H9 (cell line): Measurements from ENCODE around the gene TMC8. TPM values are rescaled to one million over a fixed set of nuclear protein-coding genes. Genes with fewer than 3 reads are reported as not detected.

Experiments
- DNase-seq: peaks from one replicate; pipeline ENCODE4 v3.0.0-alpha.2; 2017
- H2AFZ ChIP-seq: one replicate; pipeline ENCODE4 v1.6.1; 2013; ENCODE audit warnings: mild to moderate bottlenecking, low read length, control low read depth, moderate library complexity
- H2AK5ac ChIP-seq: 2 replicates; pipeline ENCODE4 v1.6.1; 2013; ENCODE audit warnings: low read length, control low read depth, mixed read lengths; ENCODE audit not compliant: insufficient read length
- H2BK120ac ChIP-seq: one replicate; pipeline ENCODE4 v1.6.1; 2013; ENCODE audit warnings: low read depth, mild to moderate bottlenecking, low read length, control low read depth, inconsistent platforms; ENCODE audit not compliant: poor library complexity, severe bottlenecking
- H2BK12ac ChIP-seq: 2 replicates; pipeline ENCODE4 v1.6.1; 2013; ENCODE audit warnings: low read length, control low read depth, mixed read lengths, low read depth; ENCODE audit not compliant: insufficient read length
- H2BK15ac ChIP-seq: 2 replicates; pipeline ENCODE4 v1.6.1; 2013; ENCODE audit warnings: low read depth, low read length, control low read depth
- H2BK20ac ChIP-seq: one replicate; pipeline ENCODE4 v1.6.1; 2013; ENCODE audit warnings: low read depth, mild to moderate bottlenecking, low read length, control low read depth, inconsistent platforms; ENCODE audit not compliant: poor library complexity, severe bottlenecking
- H2BK5ac ChIP-seq: 2 replicates; pipeline ENCODE4 v1.6.1; 2013; ENCODE audit warnings: low read length, control low read depth, mixed read lengths; ENCODE audit not compliant: insufficient read length
- H3K14ac ChIP-seq: 2 replicates; pipeline ENCODE4 v1.6.1; 2013; ENCODE audit warnings: low read length, control low read depth; ENCODE audit not compliant: insufficient read depth
- H3K18ac ChIP-seq: 2 replicates; pipeline ENCODE4 v1.6.1; 2013; ENCODE audit warnings: low read depth, mild to moderate bottlenecking, mixed read lengths, low read length, control low read depth; ENCODE audit not compliant: insufficient read length
- H3K23ac ChIP-seq: 2 replicates; pipeline ENCODE4 v1.6.1; 2013; ENCODE audit warnings: low read length, control low read depth, mixed read lengths, low read depth; ENCODE audit not compliant: insufficient read length
- H3K23me2 ChIP-seq: 2 replicates; pipeline ENCODE4 v1.6.1; 2013; ENCODE audit warnings: low read depth, mild to moderate bottlenecking, mixed read lengths, low read length, control low read depth; ENCODE audit not compliant: insufficient read length, poor library complexity, severe bottlenecking
- H3K27ac ChIP-seq: 2 replicates; pipeline ENCODE4 v1.5.1; 2013; ENCODE audit warnings: low read length, control low read depth, mixed read lengths, low read depth; ENCODE audit not compliant: insufficient read length
- H3K27me3 ChIP-seq: 2 replicates; pipeline ENCODE4 v1.6.1; 2013; ENCODE audit warnings: low read length, control low read depth, inconsistent platforms; ENCODE audit not compliant: insufficient read depth
- H3K4ac ChIP-seq: 2 replicates; pipeline ENCODE4 v1.6.1; 2013; ENCODE audit warnings: low read depth, mild to moderate bottlenecking, control low read depth, inconsistent platforms, low read length, moderate library complexity
- H3K4me1 ChIP-seq: 2 replicates; pipeline ENCODE4 v1.6.1; 2013; ENCODE audit warnings: low read length, control low read depth, inconsistent platforms; ENCODE audit not compliant: insufficient read depth
- H3K4me2 ChIP-seq: 2 replicates; pipeline ENCODE4 v1.6.1; 2013; ENCODE audit warnings: low read length, control low read depth, mixed read lengths; ENCODE audit not compliant: insufficient read length, insufficient read depth
- H3K56ac ChIP-seq: 2 replicates; pipeline ENCODE4 v1.6.1; 2013; ENCODE audit warnings: low read depth, mild to moderate bottlenecking, mixed read lengths, low read length, control low read depth; ENCODE audit not compliant: insufficient read length
- H3K79me1 ChIP-seq: 2 replicates; pipeline ENCODE4 v1.6.1; 2013; ENCODE audit warnings: low read depth, mild to moderate bottlenecking, moderate library complexity, low read length, control low read depth, inconsistent platforms; ENCODE audit not compliant: insufficient read depth, poor library complexity, severe bottlenecking
- H3K79me2 ChIP-seq: 2 replicates; pipeline ENCODE4 v1.6.1; 2013; ENCODE audit warnings: low read length, control low read depth, inconsistent platforms; ENCODE audit not compliant: insufficient read depth
- H3K9ac ChIP-seq: 2 replicates; pipeline ENCODE4 v1.6.1; 2013; ENCODE audit warnings: low read length, control low read depth, mixed read lengths; ENCODE audit not compliant: insufficient read length; ENCODE audit errors: extremely low read depth
- H3K9me3 ChIP-seq: one replicate; pipeline ENCODE4 v1.6.1; 2013; ENCODE audit warnings: low read depth, low read length, inconsistent platforms; ENCODE audit not compliant: control insufficient read depth
- H3T11ph ChIP-seq: one replicate; pipeline ENCODE4 v1.6.1; 2013; ENCODE audit warnings: mild to moderate bottlenecking, low read length, control low read depth, inconsistent platforms
- H4K20me1 ChIP-seq: one replicate; pipeline ENCODE4 v1.6.1; 2013; ENCODE audit not compliant: control insufficient read depth, insufficient read length, insufficient read depth
- H4K5ac ChIP-seq: 2 replicates; pipeline ENCODE4 v1.6.1; 2013; ENCODE audit warnings: low read depth, mild to moderate bottlenecking, mixed read lengths, low read length, control low read depth; ENCODE audit not compliant: insufficient read length
- H4K8ac ChIP-seq: replicated peaks from 2 replicates; pipeline ENCODE4 v1.6.1; 2013; ENCODE audit warnings: low read length, control low read depth, mixed read lengths, low read depth; ENCODE audit not compliant: insufficient read length
- H4K91ac ChIP-seq: 2 replicates; pipeline ENCODE4 v1.6.1; 2013; ENCODE audit warnings: low read depth, mild to moderate bottlenecking, moderate library complexity, mixed read lengths, low read length, control low read depth; ENCODE audit not compliant: insufficient read length
- H3K27ac Mint-ChIP-seq, 3 experiments: 2 replicates in 2 of 3; 3 replicates in 1 of 3; pipeline ENCODE4 v1.8.0; 2020 to 2021; ENCODE audit warnings: mixed read lengths in 3 of 3, mild to moderate bottlenecking in 1 of 3, moderate library complexity in 1 of 3
- H3K27me3 Mint-ChIP-seq: 2 replicates; pipeline ENCODE4 v1.8.0; 2021; ENCODE audit warnings: low read depth, mild to moderate bottlenecking, moderate library complexity, mixed read lengths
- H3K36me3 Mint-ChIP-seq, 3 experiments: 2 replicates in 2 of 3; 3 replicates in 1 of 3; pipeline ENCODE4 v1.8.0; 2020 to 2021; ENCODE audit warnings: low read depth in 3 of 3, mixed read lengths in 3 of 3; ENCODE audit not compliant: insufficient read depth in 1 of 3
- H3K4me1 Mint-ChIP-seq, 2 experiments: 2 replicates each; pipeline ENCODE4 v1.8.0; 2020; ENCODE audit warnings: mixed read lengths in 2 of 2
- H3K4me3 Mint-ChIP-seq, 2 experiments: 2 replicates in 1 of 2; 3 replicates in 1 of 2; pipeline ENCODE4 v1.8.0; 2020 to 2021; ENCODE audit warnings: mild to moderate bottlenecking in 2 of 2, mixed read lengths in 2 of 2, moderate library complexity in 1 of 2
- H3K9me3 Mint-ChIP-seq, 2 experiments: 2 replicates in 1 of 2; 3 replicates in 1 of 2; pipeline ENCODE4 v1.8.0; 2020; ENCODE audit warnings: mild to moderate bottlenecking in 2 of 2, mixed read lengths in 2 of 2, moderate library complexity in 1 of 2
- CTCF ChIP-seq: fragments of 200-600 bp; sonication (generic); conservative IDR thresholded peaks from 3 replicates; pipeline ENCODE4 v1.8.0; 2021; ENCODE audit warnings: antibody characterized with exemption, mild to moderate bottlenecking
- WGBS: extraction: QIAGEN DNeasy Blood & Tissue Kit; methylation state at CpG from one replicate; pipeline ENCODE4 v1.1.7; 2013; ENCODE audit warnings: missing lambda C conversion rate, low lambda C conversion rate, mixed read lengths; ENCODE audit not compliant: insufficient read length; ENCODE audit errors: extremely low coverage; 5-methylcytosine and 5-hydroxymethylcytosine counted together
- total RNA-seq: library from RNA; stranded (reverse); gene quantifications from 2 replicates; pipeline ENCODE4 v1.2.1, GENCODE V29; 2021

The TMC8 gene
- total RNA-seq, 1 experiment from 2014 or later = 1.0 TPM

GRCh38 chr17:78168242-78168902 is 37.8 kb downstream of the TMC8 start, which contains the start of gene SYNGR2:
TSS of gene SYNGR2 (plus strand) at chr17:78168581. CDS start at chr17:78168617, 36 bp downstream.
- WGBS = no CpG with 5 or more reads among the region's 84 CpGs
- Histone ChIP-seq H4K20me1 (peaks cover 4% of the 10 kb centered on the region), H3T11ph (no peak within 1 kb of the TSS), H2BK5ac (no peak within 1 kb of the TSS), H3K14ac (peak within 1 kb of the TSS; percentile 2), H3K79me2 (no peaks in the 10 kb centered on the region), H2AFZ (no peak within 1 kb of the TSS), H3K23ac (no peak within 1 kb of the TSS), H4K91ac (no peak within 1 kb of the TSS), H3K9ac (no peak within 1 kb of the TSS), H3K23me2 (no peaks in the 10 kb centered on the region), H2BK20ac (no peak within 1 kb of the TSS), H3K56ac (no peak within 1 kb of the TSS), H3K4me2 (peak within 1 kb of the TSS; percentile 17), H2BK120ac (no peak within 1 kb of the TSS), H4K8ac (no peak within 1 kb of the TSS), H2AK5ac (no peak within 1 kb of the TSS), H3K18ac (peak within 1 kb of the TSS; percentile 16), H3K9me3 (no peaks in the 10 kb centered on the region), H3K4me1 (no peaks in the 10 kb centered on the region; the same call in 1 of the 2 replicates), H4K5ac (no peak within 1 kb of the TSS), H2BK15ac (no peak within 1 kb of the TSS), H2BK12ac (no peak within 1 kb of the TSS), H3K27ac (no peak within 1 kb of the TSS), H3K4ac (no peak within 1 kb of the TSS), H3K27me3 (no peaks in the 10 kb centered on the region), H3K79me1 (no peaks in the 10 kb centered on the region)
- peaks cover 1 to 22% (median 9%) of the 10 kb centered on the region in 3 experiments for H3K36me3 Mint-ChIP-seq
- peak within 1 kb of the TSS; percentile 73 to 79 for H3K4me3 Mint-ChIP-seq
- H3K27ac Mint-ChIP-seq = no peak within 1 kb of the TSS
- H3K4me1 Mint-ChIP-seq = peaks cover 29 to 43% of the 10 kb centered on the region in 2 experiments
- TF ChIP-seq CTCF = no peak
- DNase-seq = peak; percentile 93
- no peaks in the 10 kb centered on the region; the same call in 1 of the 2 replicates for H3K27me3 Mint-ChIP-seq
- H3K9me3 Mint-ChIP-seq = no peaks in the 10 kb centered on the region
